HepG2 (cell line): Measurements from ENCODE around the gene GNG7. TPM values are rescaled to one million over a fixed set of nuclear protein-coding genes. Genes with fewer than 3 reads are reported as not detected.
A peak's percentile ranks its signal among the peaks of the same experiment; 100 is the strongest.

Experiments
- ATRX ChIP-seq: sonication (generic); formaldehyde crosslinking; IDR thresholded peaks from 2 replicates; pipeline ENCODE4 v1.4.0; 2020; ENCODE audit warnings: missing genetic modification reagents, borderline replicate concordance
- BATF2 ChIP-seq: sonication (generic); formaldehyde crosslinking; IDR thresholded peaks from 2 replicates; pipeline ENCODE4 v1.8.0; 2022; ENCODE audit warnings: mild to moderate bottlenecking, missing genetic modification reagents, moderate library complexity
- EED ChIP-seq: sonication (generic); formaldehyde crosslinking; IDR thresholded peaks from 2 replicates; pipeline ENCODE4 v1.5.0; 2020; ENCODE audit warnings: mild to moderate bottlenecking, missing genetic modification reagents
- ESRRA ChIP-seq: sonication (generic); formaldehyde crosslinking; IDR thresholded peaks from 2 replicates; pipeline ENCODE4 v1.5.1; 2020; ENCODE audit warnings: mild to moderate bottlenecking, low read depth, missing genetic modification reagents
- FOXA3 ChIP-seq: IDR thresholded peaks from 2 replicates; pipeline ENCODE4 v1.6.1; 2016; ENCODE audit warnings: missing genetic modification reagents, missing compliant biosample characterization
- GLI4 ChIP-seq: sonication (generic); formaldehyde crosslinking; IDR thresholded peaks from 2 replicates; pipeline ENCODE4 v1.5.1; 2020; ENCODE audit warnings: missing genetic modification reagents, mild to moderate bottlenecking, moderate library complexity, borderline replicate concordance
- KAT2B ChIP-seq: fragments of 150-350 bp; IDR thresholded peaks from 2 replicates; pipeline ENCODE4 v1.6.1; 2014; ENCODE audit warnings: low read depth, low read length, borderline replicate concordance
- LBX2 ChIP-seq: sonication (generic); formaldehyde crosslinking; IDR thresholded peaks from 2 replicates; pipeline ENCODE4 v1.5.0; 2020; ENCODE audit warnings: missing genetic modification reagents, mild to moderate bottlenecking, borderline replicate concordance
- MTF1 ChIP-seq: sonication (generic); formaldehyde crosslinking; IDR thresholded peaks from 2 replicates; pipeline ENCODE4 v1.5.0; 2020; ENCODE audit warnings: missing genetic modification reagents
- NR0B2 ChIP-seq: sonication (generic); formaldehyde crosslinking; IDR thresholded peaks from 2 replicates; pipeline ENCODE4 v1.4.0; 2020; ENCODE audit warnings: mild to moderate bottlenecking, missing genetic modification reagents
- RBM39 ChIP-seq: fragments of 200-400 bp; formaldehyde crosslinking; IDR thresholded peaks from one replicate; pipeline ENCODE4 v1.6.1; 2018; ENCODE audit warnings: antibody characterized with exemption, mild to moderate bottlenecking, low read depth, low read length; ENCODE audit not compliant: poor library complexity, severe bottlenecking
- REPIN1 ChIP-seq: sonication (generic); formaldehyde crosslinking; IDR thresholded peaks from 2 replicates; pipeline ENCODE4 v1.8.0; 2022; ENCODE audit warnings: missing genetic modification reagents, low read depth, mild to moderate bottlenecking, borderline replicate concordance
- SCMH1 ChIP-seq: sonication (generic); formaldehyde crosslinking; IDR thresholded peaks from 2 replicates; pipeline ENCODE4 v1.9.0; 2021; ENCODE audit warnings: missing genetic modification reagents, mild to moderate bottlenecking, borderline replicate concordance
- SNAPC2 ChIP-seq: sonication (generic); formaldehyde crosslinking; IDR thresholded peaks from 2 replicates; pipeline ENCODE4 v1.8.1; 2022; ENCODE audit warnings: mild to moderate bottlenecking, missing genetic modification reagents
- SRSF4 ChIP-seq: fragments of 200-400 bp; formaldehyde crosslinking; IDR thresholded peaks from one replicate; pipeline ENCODE4 v1.6.1; 2018; ENCODE audit warnings: mild to moderate bottlenecking, low read depth, low read length, moderate library complexity; ENCODE audit not compliant: poor library complexity, severe bottlenecking
- STAG1 ChIP-seq: sonication (generic); formaldehyde crosslinking; IDR thresholded peaks from 2 replicates; pipeline ENCODE4 v1.4.0; 2020; ENCODE audit warnings: missing genetic modification reagents
- TAF1 ChIP-seq: sonication (generic); formaldehyde crosslinking; IDR thresholded peaks from 2 replicates; pipeline ENCODE4 v1.4.0; 2020; ENCODE audit warnings: missing genetic modification reagents
- ZC3H4 ChIP-seq: sonication (generic); formaldehyde crosslinking; IDR thresholded peaks from 2 replicates; pipeline ENCODE4 v1.4.0; 2020; ENCODE audit warnings: missing genetic modification reagents, borderline replicate concordance
- ZKSCAN8 ChIP-seq: IDR thresholded peaks from 2 replicates; pipeline ENCODE4 v1.6.1; 2016; ENCODE audit warnings: borderline replicate concordance, missing genetic modification reagents, missing compliant biosample characterization
- ZNF224 ChIP-seq: sonication (generic); formaldehyde crosslinking; IDR thresholded peaks from 2 replicates; pipeline ENCODE4 v1.5.0; 2020; ENCODE audit warnings: mild to moderate bottlenecking, missing genetic modification reagents
- ZNF230 ChIP-seq: sonication (generic); formaldehyde crosslinking; IDR thresholded peaks from 2 replicates; pipeline ENCODE4 v1.4.0; 2020; ENCODE audit warnings: mild to moderate bottlenecking, missing genetic modification reagents
- ZNF501 ChIP-seq: sonication (generic); formaldehyde crosslinking; IDR thresholded peaks from 2 replicates; pipeline ENCODE4 v1.5.1; 2020; ENCODE audit warnings: mild to moderate bottlenecking, moderate library complexity, missing genetic modification reagents
- ZNF564 ChIP-seq: sonication (generic); formaldehyde crosslinking; IDR thresholded peaks from 2 replicates; pipeline ENCODE4 v1.8.1; 2023; ENCODE audit warnings: mild to moderate bottlenecking, missing genetic modification reagents
- ZNF589 ChIP-seq: sonication (generic); formaldehyde crosslinking; conservative IDR thresholded peaks from 2 replicates; pipeline ENCODE4 v1.8.0; 2022; ENCODE audit warnings: mild to moderate bottlenecking, moderate library complexity, missing genetic modification reagents
- ZNF652 ChIP-seq: IDR thresholded peaks from 2 replicates; pipeline ENCODE4 v1.6.1; 2016; ENCODE audit warnings: low read depth, borderline replicate concordance
- ZNF672 ChIP-seq: sonication (generic); formaldehyde crosslinking; IDR thresholded peaks from 2 replicates; pipeline ENCODE4 v1.8.1; 2022; ENCODE audit warnings: missing genetic modification reagents
- polyA plus RNA-seq, 8 experiments: library from polyadenylated mRNA; depleted of rRNA in 3 of 8; stranded (reverse) in 7 of 8; unstranded in 1 of 8; fragments of >200 nt; fragmentation: Illumina TruSeq in 4 of 8; extraction: Trizol in 4 of 8; gene quantifications; 2 replicates each; pipeline versions ENCODE4 v1.2.1 to v1.2.3, GENCODE V29; 2011 to 2016; ENCODE audit warnings: low read depth in 4 of 8, missing spikeins in 1 of 8, mixed read lengths in 1 of 8; ENCODE audit not compliant: insufficient read depth in 1 of 8
- total RNA-seq, 5 experiments: library from RNA; depleted of rRNA; stranded (reverse); fragments of >200 nt; fragmentation: Illumina TruSeq; extraction: Trizol; gene quantifications; 2 replicates each; pipeline ENCODE4 v1.2.3, GENCODE V29; 2016; ENCODE audit warnings: low read depth in 1 of 5
- TF ChIP-seq, protein P1 (sequence below): sonication (generic); formaldehyde crosslinking; IDR thresholded peaks from 2 replicates; pipeline ENCODE4 v1.5.1; 2020; ENCODE audit warnings: mild to moderate bottlenecking, missing genetic modification reagents, moderate library complexity

The GNG7 gene
- total and polyA plus RNA-seq, 2 of the 13 experiments (the other 11 are each of a cell fraction or from before 2014, with no cell fraction given): 1.4 to 3.3 TPM

- no peak for TF ChIP-seq ZKSCAN8 (CRISPR knock-in tag)
- TF ChIP-seq GLI4 (CRISPR knock-in tag): peak; percentile 85; the same call in 1 of the 2 replicates
- no peak; the same call in 1 of the 2 replicates for TF ChIP-seq ZNF224 (CRISPR knock-in tag)
- TF ChIP-seq ZNF652: no peak
- peak; percentile 27; the same call in 1 of the 2 replicates for TF ChIP-seq ESRRA (CRISPR knock-in tag)
- peak; percentile 58; the same call in 1 of the 2 replicates for TF ChIP-seq ZNF564
- TF ChIP-seq ZNF230 (CRISPR knock-in tag): 0 out of 2 replicates have a peak, but pooled peaks have one; percentile 37
- peak; percentile 25; the same call in 1 of the 2 replicates for TF ChIP-seq TAF1 (CRISPR knock-in tag)
- TF ChIP-seq ZNF501 (CRISPR knock-in tag): peak; percentile 62; the same call in 1 of the 2 replicates
- TF ChIP-seq SCMH1 (CRISPR knock-in tag): no peak
- TF ChIP-seq, protein P1, sequence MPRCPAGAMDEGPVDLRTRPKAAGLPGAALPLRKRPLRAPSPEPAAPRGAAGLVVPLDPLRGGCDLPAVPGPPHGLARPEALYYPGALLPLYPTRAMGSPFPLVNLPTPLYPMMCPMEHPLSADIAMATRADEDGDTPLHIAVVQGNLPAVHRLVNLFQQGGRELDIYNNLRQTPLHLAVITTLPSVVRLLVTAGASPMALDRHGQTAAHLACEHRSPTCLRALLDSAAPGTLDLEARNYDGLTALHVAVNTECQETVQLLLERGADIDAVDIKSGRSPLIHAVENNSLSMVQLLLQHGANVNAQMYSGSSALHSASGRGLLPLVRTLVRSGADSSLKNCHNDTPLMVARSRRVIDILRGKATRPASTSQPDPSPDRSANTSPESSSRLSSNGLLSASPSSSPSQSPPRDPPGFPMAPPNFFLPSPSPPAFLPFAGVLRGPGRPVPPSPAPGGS (CRISPR knock-in tag): no peak
- peak; percentile 34; the same call in 1 of the 2 replicates for TF ChIP-seq ZC3H4 (CRISPR knock-in tag)
- TF ChIP-seq FOXA3 (CRISPR knock-in tag): peak; percentile 20; the same call in 1 of the 2 replicates
- peak; percentile 76 for TF ChIP-seq EED (CRISPR knock-in tag)
- TF ChIP-seq SNAPC2 (CRISPR knock-in tag): peak; percentile 52; the same call in 1 of the 2 replicates
- no peak for TF ChIP-seq ZNF672 (CRISPR knock-in tag)
- no peak for TF ChIP-seq STAG1 (CRISPR knock-in tag)
- TF ChIP-seq BATF2 (CRISPR knock-in tag): no peak
- no peak for TF ChIP-seq ATRX
- TF ChIP-seq KAT2B: no peak
- 0 out of 2 replicates have a peak, but pooled peaks have one; percentile 68 for TF ChIP-seq ZNF589
- TF ChIP-seq RBM39: no peak
- TF ChIP-seq MTF1: no peak
- peak; percentile 62; the same call in 1 of the 2 replicates for TF ChIP-seq LBX2 (CRISPR knock-in tag)
- no peak for TF ChIP-seq NR0B2 (CRISPR knock-in tag)
- TF ChIP-seq REPIN1: peak; percentile 85
- TF ChIP-seq SRSF4: no peak
These were observed 156.1 kb downstream of the GNG7 start (continued) for GRCh38 chr19:2546128-2547032.
